Measurements from ENCODE around the gene SLC39A2.
"Not testable (repeated sequence)": the region's sequence is repeated elsewhere in the genome, so short reads cannot be mapped to it uniquely, and the experiment has no call there.

Gene SLC39A2

DNA sequence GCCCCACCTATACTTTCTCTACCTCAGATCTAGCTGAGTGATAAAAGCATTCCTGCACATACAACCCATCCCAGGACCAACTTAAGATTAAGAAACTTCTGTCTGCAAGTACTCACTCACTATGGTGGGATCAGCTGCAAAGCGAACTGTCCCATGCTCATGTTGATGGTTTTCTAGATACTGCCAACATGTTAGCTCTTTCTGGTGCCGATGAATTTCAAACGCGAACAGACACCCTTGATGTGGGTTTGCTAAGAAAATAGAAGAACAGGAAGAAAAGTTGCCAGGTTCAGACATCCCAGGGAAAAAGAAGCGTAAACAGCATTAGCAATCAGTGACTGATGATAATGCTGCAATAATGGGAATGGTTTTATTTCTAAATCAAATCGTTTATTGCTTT, 1.5 kb upstream of the SLC39A2 start:
- no peak for DNase-seq

DNA sequence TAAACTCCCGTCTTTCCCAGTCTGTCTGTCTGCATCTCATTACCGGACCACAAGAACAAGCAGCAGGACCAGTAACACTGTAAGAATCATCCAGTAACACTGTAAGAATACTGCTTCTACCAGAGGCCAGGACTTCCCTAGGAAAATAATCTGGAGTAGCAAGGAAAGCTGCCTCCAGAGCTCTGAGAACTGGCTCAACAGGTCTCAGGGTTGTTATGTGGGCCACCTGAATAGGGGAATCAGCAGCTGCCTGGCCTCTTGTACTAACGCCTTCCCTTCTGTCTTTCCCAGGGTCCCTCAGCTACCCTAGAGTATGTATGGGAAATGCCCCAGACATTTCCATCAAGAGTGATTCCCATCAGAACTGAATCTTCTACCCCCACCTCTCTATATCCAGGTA, 954 bp upstream of the SLC39A2 start:
- no peak for DNase-seq

DNA sequence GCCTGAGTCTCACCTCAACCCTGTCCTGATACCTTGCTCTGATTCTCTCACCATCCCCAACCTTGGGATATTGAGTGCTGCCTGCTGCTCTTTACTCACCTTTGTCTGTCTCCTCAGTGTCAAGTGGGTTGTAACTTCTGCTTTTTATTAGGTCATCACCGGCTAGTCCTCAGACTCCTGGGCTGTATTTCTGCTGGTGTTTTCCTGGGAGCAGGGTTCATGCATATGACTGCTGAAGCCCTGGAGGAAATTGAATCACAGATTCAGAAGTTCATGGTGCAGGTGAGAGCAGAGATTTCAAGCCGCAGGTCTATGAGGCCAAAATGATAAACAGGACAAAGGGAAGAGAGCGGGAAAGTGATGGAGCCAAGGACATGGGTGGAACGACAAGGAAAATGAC, 498 bp downstream of the SLC39A2 start:
- no peak for DNase-seq

DNA sequence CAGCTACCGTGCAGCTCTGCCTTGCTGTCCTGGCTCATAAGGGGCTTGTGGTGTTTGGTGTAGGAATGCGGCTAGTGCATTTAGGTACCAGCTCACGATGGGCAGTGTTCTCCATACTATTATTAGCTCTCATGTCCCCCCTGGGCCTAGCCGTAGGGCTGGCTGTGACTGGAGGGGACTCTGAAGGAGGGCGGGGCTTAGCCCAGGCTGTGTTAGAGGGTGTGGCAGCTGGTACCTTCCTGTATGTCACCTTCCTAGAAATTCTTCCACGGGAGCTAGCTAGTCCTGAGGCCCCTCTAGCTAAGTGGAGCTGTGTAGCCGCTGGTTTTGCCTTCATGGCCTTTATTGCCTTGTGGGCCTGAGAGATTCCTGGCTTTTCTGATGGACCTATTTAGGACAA, 2.1 kb downstream of the SLC39A2 start:
- DNase-seq: no peak

DNA sequence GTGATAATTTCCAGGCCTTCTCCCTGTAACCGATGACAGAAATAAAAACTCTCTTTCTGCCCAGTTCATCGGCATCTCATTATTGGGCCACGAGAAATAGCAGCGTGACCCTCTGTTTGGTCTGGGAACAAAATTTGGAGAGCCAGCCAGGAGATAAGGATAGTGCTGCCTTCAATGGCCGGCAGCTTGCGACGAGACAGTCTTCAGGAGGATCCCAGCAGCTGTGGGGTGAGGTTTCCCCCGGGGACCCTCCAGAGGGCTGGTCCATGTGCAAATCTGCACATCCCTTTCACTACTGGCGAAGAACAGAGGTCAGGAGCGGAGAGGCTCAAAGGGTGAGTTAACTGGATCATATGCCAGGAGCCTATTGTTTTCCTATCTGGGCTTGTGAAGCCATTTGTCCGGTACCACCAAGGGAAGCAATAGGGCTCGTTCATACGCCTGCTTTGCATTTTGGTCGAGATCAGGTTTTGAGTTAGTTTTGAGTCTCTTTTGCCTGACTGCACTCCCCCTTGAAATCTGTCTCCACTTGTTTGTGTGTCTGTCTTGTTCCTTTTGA, 4.8 kb downstream of the SLC39A2 start:
- DNase-seq: no peak

DNA sequence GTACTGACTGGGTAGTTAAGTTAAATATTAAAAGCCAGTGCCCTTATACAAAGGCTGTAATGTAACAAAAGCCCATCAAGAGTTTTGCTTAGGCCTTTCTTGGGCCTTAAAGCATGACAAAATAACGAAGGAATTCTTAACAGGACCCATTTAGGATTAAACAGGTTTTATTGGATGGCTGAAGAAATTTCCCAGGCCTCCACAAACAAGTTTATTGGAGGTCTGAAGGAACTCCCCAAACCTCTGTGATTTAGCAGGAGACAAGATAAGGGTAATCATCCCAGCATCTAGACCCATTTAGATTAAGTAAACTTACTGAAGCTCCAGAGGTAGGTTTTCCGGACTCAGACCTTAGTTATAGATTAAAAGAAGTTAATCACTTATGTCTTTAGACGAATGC, 10.6 kb downstream of the SLC39A2 start:
- not testable (repeated sequence) for DNase-seq

DNA sequence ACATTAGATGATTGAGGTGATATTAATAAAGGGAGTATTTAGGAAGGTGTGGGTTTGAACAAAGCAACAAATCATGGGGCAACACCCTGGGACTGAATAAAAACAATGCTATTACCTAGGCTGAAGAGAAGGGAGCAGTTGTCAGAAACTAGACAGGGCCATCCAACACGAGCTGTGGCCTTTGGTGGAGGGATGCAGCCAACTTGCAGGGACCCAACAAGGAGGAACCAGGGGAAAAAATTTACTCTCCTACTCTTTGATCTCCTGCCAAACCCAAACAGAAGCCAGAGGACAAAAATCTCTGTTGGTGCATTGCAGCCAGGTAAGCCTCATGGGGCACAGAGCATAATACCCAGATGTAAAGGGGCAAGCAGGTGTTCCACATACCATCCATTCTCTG, 12.0 kb downstream of the SLC39A2 start:
- no peak for DNase-seq

DNA sequence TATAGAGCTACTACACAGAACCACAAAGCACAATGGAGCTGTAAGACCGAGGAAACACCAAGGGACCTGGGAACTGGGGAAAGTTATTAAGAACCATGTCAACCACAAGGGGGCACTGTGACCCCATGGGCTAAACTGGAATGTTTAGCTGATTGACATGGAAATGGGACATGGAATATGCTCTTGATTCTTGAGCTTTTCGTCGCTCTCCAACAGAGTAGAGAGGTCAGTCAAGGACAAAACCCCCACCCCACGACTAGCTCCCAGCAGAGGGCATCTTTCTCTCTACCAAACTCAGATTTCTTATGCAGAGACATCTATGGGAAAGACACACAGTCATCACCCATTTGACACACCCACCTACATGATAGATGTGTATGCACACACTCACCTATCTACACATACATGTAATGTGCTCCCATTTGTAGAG, 15.7 kb downstream of the SLC39A2 start:
- DNase-seq: peak; percentile 73 to 95

DNA sequence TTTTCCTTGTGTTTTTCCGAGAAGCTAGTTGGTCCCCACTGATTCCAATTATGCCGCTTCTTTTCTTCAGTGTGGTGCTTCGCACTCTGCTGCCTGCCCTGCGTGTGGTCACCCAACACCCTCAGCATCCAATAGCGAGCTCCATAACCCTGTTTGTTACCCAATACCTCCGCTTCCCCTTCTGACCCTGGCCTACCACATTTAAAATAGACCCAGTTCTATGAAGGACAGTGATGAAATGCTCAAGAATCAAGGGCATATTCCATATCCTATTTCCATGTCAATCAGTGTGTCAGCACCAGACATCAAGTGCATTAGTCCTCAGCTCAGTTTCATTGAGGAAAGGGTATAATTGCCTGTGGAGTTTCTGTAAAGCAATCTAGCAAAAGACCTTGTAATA, 16.2 kb downstream of the SLC39A2 start:
- no peak for DNase-seq

DNA sequence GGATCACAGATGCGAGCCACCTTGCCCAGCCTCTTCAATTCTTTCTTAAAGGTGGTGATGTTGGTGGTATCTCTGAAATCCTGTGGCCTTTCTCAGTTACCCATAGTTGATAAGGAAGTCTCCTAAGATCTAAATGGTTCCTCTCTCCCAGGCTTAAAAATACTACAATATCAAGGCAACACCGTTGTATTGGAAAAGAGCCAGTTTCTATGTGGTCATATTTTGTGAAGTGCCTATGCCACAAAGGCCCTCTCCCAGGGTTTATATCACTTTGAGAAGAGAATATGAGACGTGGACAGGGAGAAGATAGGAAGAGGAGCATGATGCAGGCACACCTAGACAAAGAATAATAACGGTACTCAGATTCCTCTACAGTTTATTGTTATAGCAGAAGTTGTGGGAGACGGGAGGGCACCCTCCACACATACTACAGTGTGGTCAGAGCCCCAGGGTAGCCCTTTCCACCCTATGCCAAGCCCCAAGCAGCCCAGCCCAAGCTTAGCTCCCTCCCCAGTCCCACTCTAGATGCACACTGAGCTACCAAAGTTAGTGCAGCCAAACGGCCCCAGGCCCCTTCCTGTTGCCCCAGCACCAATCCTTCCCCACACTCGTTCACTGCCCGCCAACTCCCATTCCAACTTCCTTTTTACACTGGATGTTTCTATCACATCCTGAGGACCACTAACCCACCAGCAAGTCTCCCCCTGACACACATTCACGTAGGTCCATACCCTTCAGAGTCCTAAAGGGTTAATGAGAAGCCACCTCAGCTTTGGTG, 17.5 kb downstream of the SLC39A2 start:
- DNase-seq: no peak

DNA sequence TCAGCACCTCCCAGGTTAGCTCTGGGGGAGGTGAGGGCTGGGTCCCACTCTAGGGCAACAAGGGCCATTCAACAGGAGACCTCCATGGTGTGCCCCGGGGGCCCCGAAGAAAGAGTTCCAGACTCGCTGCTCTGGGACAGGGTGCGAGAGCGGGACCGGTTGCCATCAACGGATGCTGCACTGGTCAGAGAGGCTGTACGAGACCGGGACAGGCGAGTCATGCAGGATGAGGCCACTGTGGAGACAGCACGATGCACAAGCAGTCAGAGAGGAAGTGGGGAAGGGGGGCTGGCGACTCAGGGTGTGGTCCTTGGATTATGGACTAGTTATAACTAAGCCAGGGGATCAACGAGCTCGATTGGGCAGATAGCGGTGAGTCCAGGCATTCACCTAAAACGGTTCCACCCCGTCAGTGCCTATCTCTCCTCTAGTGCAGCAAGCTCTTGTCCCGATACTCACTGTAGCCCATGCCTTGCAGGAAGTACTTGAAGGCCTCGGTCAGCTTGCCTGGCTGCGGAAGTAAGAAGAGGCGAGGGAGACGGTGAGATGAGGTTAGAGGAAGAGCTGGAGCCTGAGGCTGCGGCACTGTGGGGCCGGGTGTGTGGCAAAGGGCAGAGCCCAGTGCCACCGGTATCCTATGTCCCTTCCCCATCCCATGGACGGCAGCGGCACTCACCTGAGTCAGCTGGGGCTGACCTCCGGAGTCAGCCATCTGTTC, 18.6 kb downstream of the SLC39A2 start:
- no peak for DNase-seq

DNA sequence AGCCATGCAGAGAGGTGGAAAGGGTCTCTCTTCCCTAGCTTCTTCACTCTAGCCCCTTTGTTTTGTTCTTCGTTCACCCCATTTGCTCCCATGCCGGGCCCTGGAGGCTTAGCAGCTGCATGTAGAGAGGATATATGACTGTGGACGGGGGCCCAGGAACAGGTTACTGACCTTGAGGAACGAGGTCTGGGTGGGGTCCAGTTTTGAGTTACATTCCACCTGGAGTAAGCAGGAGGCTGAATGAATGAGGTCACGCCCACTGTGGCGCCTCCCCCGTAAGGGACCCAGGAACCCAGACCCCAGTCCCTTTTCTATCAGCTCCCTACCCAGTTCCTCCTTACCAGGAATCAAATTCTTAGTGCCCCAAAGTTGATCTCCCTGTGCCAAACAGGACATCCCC, 19.2 kb downstream of the SLC39A2 start:
- no peak for DNase-seq

DNA sequence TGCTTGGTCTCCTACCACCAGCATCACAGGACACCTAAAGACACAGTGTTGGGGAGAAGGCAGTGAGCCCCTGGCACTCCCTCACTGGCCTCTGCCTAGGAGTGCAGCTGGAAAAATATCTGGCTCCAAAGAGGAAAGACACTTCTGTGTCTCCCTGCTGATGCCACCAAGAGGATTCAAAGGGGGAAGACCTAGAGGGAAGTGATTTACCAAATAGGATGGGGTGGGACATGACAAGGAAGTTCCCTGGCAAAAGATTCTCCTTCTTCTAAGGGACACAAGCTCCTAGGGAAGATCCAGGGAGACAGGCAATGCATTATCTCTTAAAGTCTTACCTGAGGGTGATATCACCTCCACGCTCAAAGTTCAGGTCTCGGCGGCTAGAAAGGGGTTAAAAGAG, 19.7 kb downstream of the SLC39A2 start:
- DNase-seq: no peak

DNA sequence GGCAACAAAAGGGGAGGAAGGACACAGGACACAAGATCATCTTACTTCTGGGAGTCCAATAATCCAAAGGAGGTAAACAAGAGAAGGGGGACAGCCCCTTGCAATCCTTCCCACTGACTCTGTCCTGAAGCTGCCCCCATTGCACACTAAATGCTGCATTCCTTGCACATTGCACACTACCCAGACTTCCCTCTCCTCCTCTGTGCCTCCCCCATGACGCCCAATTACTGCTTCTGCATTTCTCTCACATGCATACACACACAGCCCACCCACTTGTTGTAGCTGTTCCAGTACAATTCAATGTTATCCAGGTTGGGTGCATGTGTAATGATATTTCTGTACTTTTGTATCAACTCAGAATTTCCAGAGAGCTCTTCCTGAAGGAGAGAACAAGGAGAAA, 20.3 kb downstream of the SLC39A2 start:
- DNase-seq: no peak

DNA sequence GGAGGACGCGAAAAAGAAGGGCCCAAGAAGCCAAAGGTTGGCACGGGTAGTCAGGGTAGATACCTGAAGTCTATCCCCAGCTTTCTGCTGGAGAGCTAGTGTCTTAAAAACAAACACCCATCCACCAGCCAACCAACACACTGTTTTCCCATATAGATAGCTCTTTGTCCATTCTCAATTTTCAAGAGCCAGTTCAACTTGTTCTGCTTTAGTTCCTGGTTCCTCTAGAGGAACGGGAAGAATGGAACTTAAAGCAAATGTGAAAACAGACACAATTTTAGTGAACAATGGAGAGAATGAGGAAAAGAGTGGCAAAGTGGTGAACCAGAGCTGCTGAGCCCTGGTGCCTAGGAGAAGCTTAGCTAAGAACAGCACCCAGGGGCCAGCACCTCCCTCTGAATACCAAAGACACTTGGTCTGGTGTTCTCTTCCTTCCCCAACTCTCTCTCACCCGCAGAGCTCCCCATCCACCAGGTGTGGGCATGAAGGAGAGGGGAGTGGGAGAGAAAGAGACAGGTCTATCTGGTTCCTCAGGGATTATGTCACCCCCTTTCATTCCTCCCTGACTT, 22.0 kb downstream of the SLC39A2 start:
- no peak for DNase-seq

DNA sequence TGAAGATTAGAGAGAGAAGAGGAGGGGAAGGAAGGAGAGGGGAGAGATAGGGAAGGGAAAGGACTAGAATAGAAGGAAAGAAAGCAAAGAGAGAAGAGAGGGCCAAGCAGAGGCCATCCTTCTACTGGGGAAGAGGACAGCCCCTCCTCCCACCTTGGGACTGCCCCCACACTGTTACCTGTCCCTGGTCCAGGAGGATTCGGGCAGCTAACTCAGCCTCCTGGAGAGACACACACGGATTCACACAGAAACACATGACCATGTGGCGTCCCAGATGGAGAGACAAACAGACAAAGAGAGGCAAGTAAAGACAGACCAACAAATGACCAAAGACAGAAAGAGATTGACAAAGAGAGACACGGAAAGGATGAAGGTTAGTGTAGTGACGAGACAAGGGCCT, 23.6 kb downstream of the SLC39A2 start:
- DNase-seq: no peak

DNA sequence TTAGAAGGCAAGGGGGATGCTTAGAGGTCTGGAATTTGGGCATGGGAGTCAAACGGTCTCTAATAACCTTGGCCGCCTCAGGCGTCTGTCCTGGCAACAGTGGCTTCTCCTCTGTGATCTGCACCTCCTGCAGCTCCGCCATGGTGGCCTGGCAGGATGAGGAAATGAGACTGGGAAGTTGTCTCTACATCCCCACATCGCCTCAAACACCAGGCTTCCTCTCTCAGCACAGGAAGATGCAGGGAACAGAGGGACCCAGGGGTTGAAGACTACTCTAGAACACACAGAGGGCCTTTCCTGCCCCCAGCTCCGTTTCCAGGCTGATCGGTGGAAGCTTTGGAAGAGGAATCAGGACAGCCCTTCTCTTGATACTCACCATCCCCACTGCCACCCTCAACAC, 24.1 kb downstream of the SLC39A2 start:
- no peak for DNase-seq

DNA sequence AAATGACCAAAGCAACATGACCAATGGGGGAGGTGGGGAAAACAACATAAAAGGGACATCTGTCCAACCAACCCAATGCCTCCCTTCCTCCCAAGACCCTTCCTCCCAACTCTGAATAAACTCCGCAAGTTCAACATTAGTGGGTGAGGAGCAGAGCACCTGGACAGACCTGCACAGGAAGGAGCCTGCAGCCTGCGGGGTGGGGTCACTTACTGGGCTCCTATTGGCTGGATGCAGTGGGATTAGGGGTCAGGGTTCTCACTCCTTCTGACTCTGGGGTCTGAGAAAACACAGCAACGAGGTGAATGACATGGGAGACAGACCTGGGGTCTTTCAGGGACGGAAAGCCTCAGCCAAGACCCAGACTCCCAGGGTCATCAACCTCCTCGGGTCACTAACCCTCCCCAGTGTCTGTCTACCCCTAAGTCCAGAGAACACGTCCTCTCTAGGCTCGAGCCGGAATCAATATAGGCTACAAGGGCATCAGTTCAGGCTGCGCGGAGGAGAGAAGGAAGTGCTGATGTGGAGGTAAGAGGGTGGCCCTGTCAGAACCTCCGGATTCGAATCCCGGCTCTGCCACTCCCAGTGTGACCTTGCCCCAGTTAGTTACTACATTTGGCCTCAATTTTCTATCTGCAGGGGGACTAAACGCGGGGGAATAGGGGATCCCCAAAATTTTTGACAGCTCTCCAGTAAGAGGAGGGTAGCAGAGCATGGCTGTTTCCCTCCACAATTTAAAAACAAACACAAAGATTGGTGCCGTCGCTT, 24.9 kb downstream of the SLC39A2 start:
- no peak for DNase-seq

DNA sequence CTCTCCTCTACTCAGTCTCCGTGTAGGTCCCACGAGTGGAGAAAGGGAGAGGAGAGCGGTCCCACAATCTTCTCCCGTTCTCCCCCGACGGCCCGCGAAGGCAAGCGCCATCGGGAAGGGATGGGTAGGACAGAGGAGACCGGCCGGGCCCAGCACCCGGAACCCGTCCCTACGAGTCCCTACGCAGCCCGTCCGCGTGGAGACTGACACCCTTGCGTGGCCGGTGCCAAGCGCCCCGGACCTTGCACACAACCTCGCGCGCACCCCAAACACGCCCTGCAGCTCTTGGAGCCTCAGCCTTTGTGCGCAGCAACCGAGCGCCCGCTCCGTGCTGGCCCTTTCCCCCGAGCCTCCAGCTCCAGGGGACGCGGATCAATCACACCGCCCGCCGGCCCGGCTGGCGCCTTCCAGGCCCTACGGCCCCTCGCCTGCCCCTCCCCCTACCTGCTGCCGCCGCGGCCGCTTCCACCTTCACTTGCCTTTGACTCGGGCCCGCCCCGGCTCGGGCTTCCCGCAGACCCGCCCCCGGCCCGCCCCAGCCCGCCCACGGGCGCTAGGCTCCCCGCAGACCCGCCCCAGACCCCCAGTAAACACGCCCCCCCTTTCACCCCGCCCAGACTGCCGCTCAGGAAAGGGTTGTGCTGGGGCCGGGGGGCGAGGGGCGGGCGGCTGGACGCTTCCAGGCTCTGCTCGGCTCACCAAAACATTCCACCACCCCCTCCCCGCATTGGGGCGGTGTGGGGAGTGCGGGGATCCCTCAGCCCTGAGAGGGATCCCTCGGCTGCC, 25.7 kb downstream of the SLC39A2 start, which contains the start of gene NDRG2:
Gene NDRG2, minus strand, starts transcription at position 477 of the 786 bp plus-strand sequence. CDS start 1,746 bp downstream, outside the sequence.
- peak; percentile 49 to 70 for DNase-seq

DNA sequence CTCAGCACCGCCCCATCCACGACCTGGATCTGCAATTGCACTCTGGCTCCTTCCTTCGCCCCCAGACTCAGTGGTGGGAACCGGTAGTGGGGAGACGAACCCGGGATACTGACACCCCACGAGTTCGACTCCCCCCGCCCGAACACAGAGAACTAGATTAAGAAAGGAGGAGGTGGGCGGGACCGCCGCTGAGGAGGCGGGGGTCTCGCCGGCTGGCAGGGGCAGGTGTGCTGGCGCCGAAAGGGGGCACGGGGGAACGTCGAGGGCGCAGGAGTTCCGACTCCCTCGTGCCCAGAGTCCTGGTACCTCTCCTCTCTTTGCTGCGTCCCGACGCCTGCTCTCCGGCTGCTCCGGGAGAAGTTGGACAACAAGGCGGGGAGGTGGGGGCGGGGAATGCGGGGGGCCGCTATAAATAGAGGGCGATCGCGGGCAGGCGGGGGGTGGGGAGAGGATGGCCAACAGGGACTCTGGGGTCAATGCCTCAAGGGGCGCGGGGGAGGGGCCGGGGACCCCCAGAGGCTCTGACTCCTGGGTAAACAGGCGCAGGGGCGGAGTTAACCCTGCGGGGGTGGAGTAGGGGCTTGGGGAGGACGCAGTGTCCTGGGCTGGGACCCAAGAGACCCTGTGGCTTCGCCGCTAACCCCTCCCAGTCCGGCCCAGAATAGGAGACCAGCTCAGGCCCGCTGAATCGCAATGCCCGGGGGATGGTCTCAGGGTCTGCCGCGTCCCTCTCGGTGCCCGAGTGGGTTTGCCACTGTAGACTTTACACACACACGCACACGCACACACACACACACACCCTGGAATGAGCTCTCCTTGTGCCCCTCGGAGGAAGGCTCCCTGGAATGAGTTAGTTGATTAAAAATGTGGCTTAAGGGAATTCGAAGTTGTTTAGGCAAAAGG, 26.5 kb downstream of the SLC39A2 start:
- DNase-seq: peak in 1 of 2 experiments; percentile 36
